GM20000 (cell line): ENCODE measurements around the gene NPHS1.

ENCODE experiments used
- DNase-seq: peaks from one replicate; pipeline ENCODE4 v3.0.0; 2012; ENCODE audit warnings: low spot score
- CTCF ChIP-seq: IDR thresholded peaks from 2 replicates; pipeline ENCODE4 v1.5.1; 2012; ENCODE audit warnings: mild to moderate bottlenecking, control low read depth; ENCODE audit errors: extremely low read depth, missing control alignments

The NPHS1 gene

GRCh38 chr19:35833972-35834371 is 18.3 kb downstream of the NPHS1 start:
- no peak for DNase-seq
- no peak for TF ChIP-seq CTCF

- TF ChIP-seq CTCF, result no peak
- no peak for DNase-seq
Observed at GRCh38 chr19:35832054-35832453, 20.2 kb downstream of the NPHS1 start.

- no peak for TF ChIP-seq CTCF
- no peak for DNase-seq
Observed at GRCh38 chr19:35830986-35831385, 21.3 kb downstream of the NPHS1 start.

GRCh38 chr19:35828692-35829301 is 23.5 kb downstream of the NPHS1 start:
- peak; percentile 65 for DNase-seq
- no peak for TF ChIP-seq CTCF

GRCh38 chr19:35824150-35824549 is 28.2 kb downstream of the NPHS1 start:
- no peak for TF ChIP-seq CTCF

GRCh38 chr19:35822579-35822978 is 29.7 kb downstream of the NPHS1 start:
- no peak for TF ChIP-seq CTCF
- DNase-seq, result no peak

More at GRCh38 chr19:35824150-35824549, 28.2 kb downstream of the NPHS1 start:
- DNase-seq, result no peak

GRCh38 chr19:35818445-35818844 is 33.9 kb downstream of the NPHS1 start:
- no peak for DNase-seq
- TF ChIP-seq CTCF, result no peak
